Mesothelial cell of epicardium (in vitro differentiated cells): Measurements from ENCODE around the gene ZNF831. TPM values are rescaled to one million over a fixed set of nuclear protein-coding genes. Genes with fewer than 3 reads are reported as not detected.

Experiments used
- DNase-seq, 2 experiments: peaks; one replicate each; pipeline ENCODE4 v3.0.0; 2021; ENCODE audit warnings: low spot score in 2 of 2; ENCODE audit not compliant: unreplicated experiment in 2 of 2
- H3K27ac Mint-ChIP-seq: 2 replicates; pipeline ENCODE4 v1.8.0; 2021; ENCODE audit warnings: mixed read lengths
- H3K27me3 Mint-ChIP-seq: 2 replicates; pipeline ENCODE4 v1.8.0; 2021; ENCODE audit warnings: low read depth, mixed read lengths
- H3K36me3 Mint-ChIP-seq: 2 replicates; pipeline ENCODE4 v1.8.0; 2021; ENCODE audit warnings: mixed read lengths
- H3K4me1 Mint-ChIP-seq: 2 replicates; pipeline ENCODE4 v1.8.0; 2021; ENCODE audit warnings: mixed read lengths
- H3K4me3 Mint-ChIP-seq: 2 replicates; pipeline ENCODE4 v1.8.0; 2021; ENCODE audit warnings: mild to moderate bottlenecking, moderate library complexity, mixed read lengths
- H3K9me3 Mint-ChIP-seq: 2 replicates; pipeline ENCODE4 v1.8.0; 2021; ENCODE audit warnings: mixed read lengths
- CTCF ChIP-seq: fragments of 200-600 bp; sonication (generic); IDR thresholded peaks from one replicate; pipeline ENCODE4 v1.5.0; 2021; ENCODE audit warnings: antibody characterized with exemption; ENCODE audit not compliant: unreplicated experiment
- total RNA-seq: library from RNA; stranded (reverse); gene quantifications from 3 replicates; pipeline ENCODE4 v1.2.1, GENCODE V29; 2021

The ZNF831 gene
- total RNA-seq, 1 donor from 2014 or later = 0.02 TPM

DNA sequence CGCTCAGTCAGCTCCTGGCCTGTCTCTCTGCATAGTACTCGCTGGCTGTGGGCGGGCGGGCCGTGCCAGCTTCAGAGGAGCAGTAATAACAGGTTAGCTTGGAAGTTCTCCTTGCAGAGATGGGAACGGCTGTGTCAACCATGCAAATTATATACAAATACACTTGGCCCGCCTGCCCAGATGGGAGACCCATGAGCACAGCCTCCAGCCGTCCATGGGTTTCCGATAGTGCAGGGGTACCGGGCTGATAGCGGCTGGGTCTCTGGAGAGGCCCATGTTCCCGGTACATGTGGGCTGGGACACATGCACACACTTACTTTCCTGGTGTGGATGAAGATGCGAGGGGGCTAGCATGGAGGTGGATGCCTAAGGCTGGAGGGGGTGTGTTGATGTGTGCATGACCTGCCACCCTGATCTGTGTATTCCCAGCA, 12.8 kb upstream of the ZNF831 start:
- peaks cover 18% of the 10 kb centered on the region for H3K4me1 Mint-ChIP-seq
- H3K9me3 Mint-ChIP-seq = no peaks in the 10 kb centered on the region
- DNase-seq = no peak
- H3K4me3 Mint-ChIP-seq = no peak overlapping the region
- peaks cover 47% of the 10 kb centered on the region for H3K27me3 Mint-ChIP-seq
- TF ChIP-seq CTCF = no peak
- no peak overlapping the region for H3K27ac Mint-ChIP-seq
- no peaks in the 10 kb centered on the region for H3K36me3 Mint-ChIP-seq

DNA sequence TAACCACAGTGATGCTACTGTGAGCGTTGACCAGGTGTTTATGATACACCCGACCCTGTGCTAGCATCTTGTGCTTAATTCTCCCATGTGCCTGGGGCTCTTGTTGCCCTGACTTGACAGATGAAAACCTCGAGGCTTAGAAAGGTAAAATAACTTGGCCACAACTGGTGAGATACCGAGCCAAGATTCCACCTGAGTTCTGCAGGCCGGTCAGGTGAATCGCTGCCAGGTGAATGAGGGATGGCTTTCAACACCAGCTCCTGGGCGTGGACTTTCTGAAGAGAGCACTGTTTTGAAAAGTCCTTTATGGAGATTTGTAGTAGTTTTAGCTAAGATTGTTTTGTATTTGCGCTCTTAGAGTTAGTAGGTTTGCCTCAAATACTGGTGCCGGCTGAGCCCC, 12.2 kb upstream of the ZNF831 start:
- Mint-ChIP-seq H3K27ac (no peak overlapping the region), H3K4me1 (peaks cover 18% of the 10 kb centered on the region), H3K36me3 (no peaks in the 10 kb centered on the region), H3K4me3 (no peak overlapping the region), H3K27me3 (peaks cover 50% of the 10 kb centered on the region), H3K9me3 (no peaks in the 10 kb centered on the region)
- DNase-seq = no peak
- no peak for TF ChIP-seq CTCF

DNA sequence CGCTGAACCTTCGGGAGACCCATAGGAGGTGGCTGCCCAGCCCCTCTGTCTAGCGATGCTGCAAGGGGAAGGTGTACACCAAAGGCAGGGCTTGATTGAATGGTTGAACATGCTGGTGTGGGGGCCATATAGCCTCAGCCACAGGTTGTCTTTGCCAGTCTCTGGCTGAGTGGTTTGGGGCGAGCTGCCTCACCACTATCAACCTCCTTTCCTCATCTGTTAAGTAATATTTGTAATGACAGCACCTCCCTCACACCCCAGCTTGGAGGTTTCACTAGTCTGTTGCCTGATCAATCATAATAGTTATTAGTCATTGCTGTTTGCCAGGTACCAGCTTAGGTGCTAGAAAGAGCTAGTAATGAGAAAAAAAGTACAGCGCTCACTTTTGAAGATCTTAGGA, 11.8 kb upstream of the ZNF831 start:
- H3K4me1 Mint-ChIP-seq = peaks cover 15% of the 10 kb centered on the region
- TF ChIP-seq CTCF = no peak
- no peak for DNase-seq
- H3K27me3 Mint-ChIP-seq = peaks cover 52% of the 10 kb centered on the region
- H3K9me3 Mint-ChIP-seq = no peaks in the 10 kb centered on the region
- no peak overlapping the region for H3K27ac Mint-ChIP-seq
- no peaks in the 10 kb centered on the region for H3K36me3 Mint-ChIP-seq
- H3K4me3 Mint-ChIP-seq = no peak overlapping the region

- Mint-ChIP-seq H3K4me3 (no peak overlapping the region), H3K4me1 (peaks cover 7% of the 10 kb centered on the region), H3K36me3 (no peaks in the 10 kb centered on the region), H3K27me3 (peaks cover 55% of the 10 kb centered on the region), H3K9me3 (no peaks in the 10 kb centered on the region), H3K27ac (no peak overlapping the region)
- TF ChIP-seq CTCF = no peak
- DNase-seq = no peak
Observed at GRCh38 chr20:59152559-59153354, 10.9 kb upstream of the ZNF831 start.

GRCh38 chr20:59153355-59153681, 10.3 kb upstream of the ZNF831 start:
- Mint-ChIP-seq H3K27ac (no peak overlapping the region), H3K4me1 (peaks cover 7% of the 10 kb centered on the region), H3K9me3 (no peaks in the 10 kb centered on the region), H3K27me3 (peaks cover 60% of the 10 kb centered on the region), H3K36me3 (no peaks in the 10 kb centered on the region), H3K4me3 (no peak overlapping the region)
- no peak for TF ChIP-seq CTCF
- no peak for DNase-seq
